HCT116 (cell line): ENCODE measurements around the gene KCNQ4. TPM values are rescaled to one million over a fixed set of nuclear protein-coding genes. Genes with fewer than 3 reads are reported as not detected.

Source experiments
- ATAC-seq: fragments of 200-7000 bp; cut with Tn5 transposase; 2 replicates; pipeline ENCODE4 v1.9.1; 2020; ENCODE audit warnings: mild to moderate bottlenecking, moderate library complexity
- BruUV-seq: library from RNA; stranded (reverse); fragments of 400-500 nt; replicated peaks from 2 replicates; lab custom pipeline; 2021; lab: Mats Ljungman, UMichigan
- CTCF ChIA-PET: fragments of 300-600 bp; sonication (Branson Sonifier 250); formaldehyde crosslinking; loops from one replicate; lab custom pipeline; 2021; ENCODE audit warnings: antibody characterized with exemption; lab: Charles Lee
- POLR2A ChIA-PET: fragments of 300-600, 350-600 bp; sonication (Branson Sonifier 250); formaldehyde crosslinking; loops from one replicate; lab custom pipeline; 2021; ENCODE audit warnings: antibody characterized with exemption; lab: Charles Lee
- RAD21 ChIA-PET, 2 experiments: fragments of 300-600 bp; sonication (Branson Sonifier 250); formaldehyde crosslinking; loops; one replicate each; lab custom pipeline; 2023; ENCODE audit warnings: low total read pairs in 2 of 2; ENCODE audit not compliant: uncharacterized antibody in 2 of 2, unreplicated experiment in 2 of 2, low non-redundant PET in 1 of 2; lab: Charles Lee
- DNase-seq: peaks from one replicate; pipeline ENCODE4 v3.0.0-alpha.2; 2010; ENCODE audit warnings: low read depth, low spot score
- H2AFZ ChIP-seq: fragments of 200-600 bp; shearing (Covaris generic), sonication (generic); 2 replicates; pipeline ENCODE4 v1.6.1; 2017; ENCODE audit warnings: low read depth, mixed run types, mixed read lengths, antibody characterized with exemption, low read length; ENCODE audit not compliant: poor library complexity, severe bottlenecking
- H3K27ac ChIP-seq: 2 replicates; pipeline ENCODE4 v1.5.1; 2012; ENCODE audit warnings: low read depth, low read length
- H3K27me3 ChIP-seq: fragments of 200-600 bp; sonication (generic); 2 replicates; pipeline ENCODE4 v1.6.1; 2016; ENCODE audit warnings: mixed run types, low read length, mixed read lengths; ENCODE audit not compliant: insufficient read depth
- H3K36me3 ChIP-seq, 2 experiments: fragments of 200-500 bp in 1 of 2; fragments of 200-600 bp in 1 of 2; sonication (Bioruptor generic) in 1 of 2; sonication (generic) in 1 of 2; 2 replicates each; pipeline versions ENCODE4 v1.5.1 to v1.6.1; 2014 to 2016; ENCODE audit warnings: low read length in 2 of 2, inconsistent platforms in 1 of 2, mixed read lengths in 1 of 2, mixed run types in 1 of 2; ENCODE audit not compliant: insufficient read depth in 2 of 2, control insufficient read depth in 1 of 2
- H3K4me1 ChIP-seq, 2 experiments: fragments of 200-600 bp in 1 of 2; sonication (generic) in 1 of 2; 2 replicates each; pipeline versions ENCODE4 v1.5.1 to v1.6.1; 2012 to 2017; ENCODE audit warnings: low read length in 2 of 2, inconsistent platforms in 1 of 2, mild to moderate bottlenecking in 1 of 2, mixed read lengths in 1 of 2, mixed run types in 1 of 2, moderate library complexity in 1 of 2; ENCODE audit not compliant: insufficient read depth in 2 of 2, control insufficient read depth in 1 of 2
- H3K4me2 ChIP-seq: fragments of 200-600 bp; sonication (generic); 2 replicates; pipeline ENCODE4 v1.6.1; 2017; ENCODE audit warnings: mixed run types, low read length, mixed read lengths
- H3K4me3 ChIP-seq, 2 experiments: fragments of 200-600 bp in 1 of 2; sonication (generic) in 1 of 2; replicated peaks in 1 of 2; 2 replicates each; pipeline ENCODE4 v1.5.1; 2011 to 2016; ENCODE audit warnings: low read length in 2 of 2, control low read depth in 1 of 2, low read depth in 1 of 2, mild to moderate bottlenecking in 1 of 2, mixed read lengths in 1 of 2, mixed run types in 1 of 2
- H3K79me2 ChIP-seq: fragments of 200-600 bp; sonication (generic); 2 replicates; pipeline ENCODE4 v1.6.1; 2017; ENCODE audit warnings: mild to moderate bottlenecking, mixed run types, low read length, moderate library complexity, mixed read lengths; ENCODE audit not compliant: insufficient read depth
- H3K9ac ChIP-seq: fragments of 200-600 bp; sonication (generic); 2 replicates; pipeline ENCODE4 v1.6.1; 2016; ENCODE audit warnings: low read length, mixed read lengths
- H3K9me2 ChIP-seq: fragments of 200-600 bp; sonication (generic), shearing (Covaris generic); 2 replicates; pipeline ENCODE4 v1.6.1; 2017; ENCODE audit warnings: mixed run types, mild to moderate bottlenecking, moderate library complexity; ENCODE audit not compliant: insufficient read depth
- H3K9me3 ChIP-seq, 2 experiments: fragments of 200-500 bp in 1 of 2; fragments of 200-600 bp in 1 of 2; sonication (Bioruptor generic) in 1 of 2; sonication (generic) in 1 of 2; 2 replicates each; pipeline ENCODE4 v1.6.1; 2014 to 2017; ENCODE audit warnings: low read length in 2 of 2, mixed read lengths in 2 of 2, inconsistent platforms in 1 of 2, low read depth in 1 of 2, mild to moderate bottlenecking in 1 of 2, mixed run types in 1 of 2, moderate library complexity in 1 of 2; ENCODE audit not compliant: control insufficient read depth in 1 of 2, insufficient read depth in 1 of 2
- H4K20me1 ChIP-seq: fragments of 200-600 bp; sonication (generic), shearing (Covaris generic); 2 replicates; pipeline ENCODE4 v1.6.1; 2017; ENCODE audit warnings: mixed run types, mild to moderate bottlenecking, moderate library complexity; ENCODE audit not compliant: insufficient read depth
- ATF3 ChIP-seq: IDR thresholded peaks from 2 replicates; pipeline ENCODE4 v1.6.1; 2012
- EZH2 ChIP-seq: fragments of 200-600 bp; sonication (generic); IDR thresholded peaks from 2 replicates; pipeline ENCODE4 v1.6.1; 2017; ENCODE audit warnings: antibody characterized with exemption, mixed run types
- FOSL1 ChIP-seq: IDR thresholded peaks from 2 replicates; pipeline ENCODE4 v1.6.1; 2012; ENCODE audit warnings: low read depth
- JUND ChIP-seq: IDR thresholded peaks from 2 replicates; pipeline ENCODE4 v1.6.1; 2012
- POLR2A ChIP-seq: IDR thresholded peaks from 2 replicates; pipeline ENCODE4 v1.7.0; 2011; ENCODE audit warnings: borderline replicate concordance; ENCODE audit not compliant: insufficient read depth, insufficient read length; ENCODE audit errors: extremely low read depth
- POLR2AphosphoS5 ChIP-seq: IDR thresholded peaks from 2 replicates; pipeline ENCODE4 v1.6.1; 2011; ENCODE audit warnings: mild to moderate bottlenecking, low read depth, low read length, moderate library complexity
- RAD21 ChIP-seq: IDR thresholded peaks from 2 replicates; pipeline ENCODE4 v1.6.1; 2012; ENCODE audit warnings: low read depth, mild to moderate bottlenecking
- REST ChIP-seq: IDR thresholded peaks from 2 replicates; pipeline ENCODE4 v1.6.1; 2012; ENCODE audit warnings: low read depth
- SIN3A ChIP-seq: IDR thresholded peaks from 2 replicates; pipeline ENCODE4 v1.6.1; 2012; ENCODE audit warnings: low read depth
- SP1 ChIP-seq: IDR thresholded peaks from 2 replicates; pipeline ENCODE4 v1.6.1; 2012; ENCODE audit warnings: low read depth
- SRF ChIP-seq: IDR thresholded peaks from 2 replicates; pipeline ENCODE4 v1.6.1; 2012; ENCODE audit warnings: low read depth
- YY1 ChIP-seq: IDR thresholded peaks from 2 replicates; pipeline ENCODE4 v1.6.1; 2011; ENCODE audit warnings: low read length, low read depth, moderate library complexity, mild to moderate bottlenecking; ENCODE audit not compliant: insufficient replicate concordance; ENCODE audit errors: extremely low read depth
- ZBTB33 ChIP-seq: IDR thresholded peaks from 2 replicates; pipeline ENCODE4 v1.6.1; 2011; ENCODE audit warnings: mild to moderate bottlenecking, low read length, moderate library complexity; ENCODE audit not compliant: insufficient replicate concordance; ENCODE audit errors: extremely low read depth
- ZFX ChIP-seq: fragments of 450-650 bp; IDR thresholded peaks from 2 replicates; pipeline ENCODE4 v1.6.1; 2017
- ZNF274 ChIP-seq: fragments of 200-500 bp; sonication (Bioruptor generic); IDR thresholded peaks from 2 replicates; pipeline ENCODE4 v1.6.1; 2014; ENCODE audit warnings: mild to moderate bottlenecking, low read depth, low read length, inconsistent platforms
- intact Hi-C: fragments of 100-400 bp; cut with micrococcal nuclease; formaldehyde crosslinking; loops from 2 replicates; pipeline ENCODE4 v1.10.0; 2022
- total RNA-seq: library from RNA; stranded (reverse); gene quantifications from one replicate; pipeline ENCODE4 v1.2.1, GENCODE V29; 2021; ENCODE audit not compliant: unreplicated experiment

Gene KCNQ4
- total RNA-seq, 1 experiment from 2014 or later: 4.1 TPM

GRCh38 chr1:40840526-40841323, 57.1 kb downstream of the KCNQ4 start:
- CTCF ChIA-PET: no interaction called here

More at GRCh38 chr1:40840526-40841323, 57.1 kb downstream of the KCNQ4 start:
- DNase-seq: no peak
- RAD21 ChIA-PET: no interaction called here
- peaks cover 0 to 8% of the 10 kb centered on the region in 2 experiments; a peak in 1 of 4 replicates for H3K9me3 ChIP-seq
- H3K9ac ChIP-seq: no peak overlapping the region
- intact Hi-C loops: no loop called here
- no peaks in the 10 kb centered on the region for H3K27me3 ChIP-seq
- no TSS peak for BruUV-seq
- no peaks in the 10 kb centered on the region for H4K20me1 ChIP-seq
- H3K27ac ChIP-seq: no peak overlapping the region
- H3K79me2 ChIP-seq: no peaks in the 10 kb centered on the region
- H3K4me1 ChIP-seq: no peaks in the 10 kb centered on the region
- H3K4me3 ChIP-seq: no peak overlapping the region
- TF ChIP-seq FOSL1 (no peak), EZH2 (no peak), REST (no peak), ATF3 (no peak), ZFX (no peak), POLR2A (no peak), SIN3A (no peak), POLR2AphosphoS5 (no peak), SP1 (no peak), ZNF274 (no peak), YY1 (no peak), SRF (no peak), ZBTB33 (no peak), RAD21 (no peak), JUND (no peak)
- H3K9me2 ChIP-seq: no peaks in the 10 kb centered on the region
- no peak overlapping the region for H2AFZ ChIP-seq
- POLR2A ChIA-PET: no interaction called here
- ATAC-seq: no peak
- no peak overlapping the region for H3K4me2 ChIP-seq
- H3K36me3 ChIP-seq: no peaks in the 10 kb centered on the region; a peak in 1 of 4 replicates
